ENCODE results near the gene CSK. TPM values are rescaled to one million over a fixed set of nuclear protein-coding genes. Genes with fewer than 3 reads are reported as not detected.

CSK gene
- total and polyA plus RNA-seq, 2 donors from 2014 or later = 18.9 to 58.8 TPM

DNA sequence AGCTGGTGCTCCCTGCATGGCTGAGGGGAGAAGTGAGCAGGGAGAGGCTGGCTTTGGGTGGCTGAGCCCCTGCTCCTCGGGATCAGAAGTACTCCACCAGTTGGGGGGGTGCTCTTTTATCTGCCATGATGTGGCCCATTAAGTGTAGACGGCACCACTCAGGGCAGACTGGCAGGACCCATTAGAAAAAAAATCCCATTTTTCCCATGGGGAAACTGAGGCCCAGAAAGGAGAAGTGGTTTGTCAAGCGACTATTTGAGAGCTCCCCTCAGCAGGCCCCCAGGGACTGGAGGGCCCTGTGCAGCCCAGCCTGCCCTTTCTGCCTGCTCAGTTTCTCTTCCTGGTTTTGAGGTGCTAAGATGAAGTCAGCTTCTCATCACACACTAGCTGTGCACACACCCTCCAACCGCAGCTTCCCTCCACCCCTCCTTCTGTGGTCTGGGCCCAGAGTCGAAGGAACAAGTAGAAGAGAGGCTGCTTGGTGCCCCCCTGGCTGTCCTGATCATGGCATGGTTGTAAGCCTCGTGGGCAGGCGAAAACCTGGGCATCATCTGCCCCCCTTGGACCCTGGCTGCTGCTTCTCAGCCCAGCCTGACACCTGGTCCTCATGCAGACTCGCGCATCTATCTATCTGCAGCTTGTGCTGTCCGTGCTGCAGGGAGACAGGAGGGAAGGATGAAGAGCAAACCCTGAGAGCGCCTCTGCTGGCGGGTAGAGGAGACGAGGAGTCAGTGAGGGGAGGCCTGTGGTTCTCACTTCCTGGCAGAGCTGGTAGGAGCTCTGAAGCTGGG, 5.6 kb downstream of the CSK start:
- peak overlapping the region in 1 of 2 donors; percentile 33 for H3K27ac ChIP-seq (ENCODE audit: low read depth in 2 of 2, low read length in 2 of 2)
- peak overlapping the region in 1 of 3 donors; percentile 40 for H3K9ac ChIP-seq (ENCODE audit: low read length in 3 of 3)
- FAIRE-seq = no peak
- no peaks in the 10 kb centered on the region for H3K9me3 ChIP-seq (ENCODE audit: control insufficient read depth in 2 of 3, insufficient read depth in 1 of 3, low read length in 3 of 3)
- DNase-seq = peak in 4 of 5 donors; percentile 42 to 87 (median 66)
- H3K4me3 ChIP-seq (ENCODE audit: low read length in 3 of 3) = no peak overlapping the region
- no peaks in the 10 kb centered on the region for H3K27me3 ChIP-seq (ENCODE audit: control insufficient read depth, insufficient read depth, low read length)
- H3K4me1 ChIP-seq (ENCODE audit: control insufficient read depth in 2 of 3, insufficient read depth in 2 of 3, low read depth in 1 of 3, low read length in 3 of 3) = peaks cover 0 to 67% (median 62%) of the 10 kb centered on the region in 3 donors
- H3K36me3 ChIP-seq (ENCODE audit: control insufficient read depth in 2 of 3, insufficient read depth in 3 of 3, low read length in 3 of 3) = no peaks in the 10 kb centered on the region
- intact Hi-C loops (cut with DNase I) = no loop called here
- TF ChIP-seq, protein P1, sequence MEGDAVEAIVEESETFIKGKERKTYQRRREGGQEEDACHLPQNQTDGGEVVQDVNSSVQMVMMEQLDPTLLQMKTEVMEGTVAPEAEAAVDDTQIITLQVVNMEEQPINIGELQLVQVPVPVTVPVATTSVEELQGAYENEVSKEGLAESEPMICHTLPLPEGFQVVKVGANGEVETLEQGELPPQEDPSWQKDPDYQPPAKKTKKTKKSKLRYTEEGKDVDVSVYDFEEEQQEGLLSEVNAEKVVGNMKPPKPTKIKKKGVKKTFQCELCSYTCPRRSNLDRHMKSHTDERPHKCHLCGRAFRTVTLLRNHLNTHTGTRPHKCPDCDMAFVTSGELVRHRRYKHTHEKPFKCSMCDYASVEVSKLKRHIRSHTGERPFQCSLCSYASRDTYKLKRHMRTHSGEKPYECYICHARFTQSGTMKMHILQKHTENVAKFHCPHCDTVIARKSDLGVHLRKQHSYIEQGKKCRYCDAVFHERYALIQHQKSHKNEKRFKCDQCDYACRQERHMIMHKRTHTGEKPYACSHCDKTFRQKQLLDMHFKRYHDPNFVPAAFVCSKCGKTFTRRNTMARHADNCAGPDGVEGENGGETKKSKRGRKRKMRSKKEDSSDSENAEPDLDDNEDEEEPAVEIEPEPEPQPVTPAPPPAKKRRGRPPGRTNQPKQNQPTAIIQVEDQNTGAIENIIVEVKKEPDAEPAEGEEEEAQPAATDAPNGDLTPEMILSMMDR (IDR thresholded peaks at IDR 0.05; ENCODE audit: borderline replicate concordance, extremely low read depth, insufficient read depth) = no peak

DNA sequence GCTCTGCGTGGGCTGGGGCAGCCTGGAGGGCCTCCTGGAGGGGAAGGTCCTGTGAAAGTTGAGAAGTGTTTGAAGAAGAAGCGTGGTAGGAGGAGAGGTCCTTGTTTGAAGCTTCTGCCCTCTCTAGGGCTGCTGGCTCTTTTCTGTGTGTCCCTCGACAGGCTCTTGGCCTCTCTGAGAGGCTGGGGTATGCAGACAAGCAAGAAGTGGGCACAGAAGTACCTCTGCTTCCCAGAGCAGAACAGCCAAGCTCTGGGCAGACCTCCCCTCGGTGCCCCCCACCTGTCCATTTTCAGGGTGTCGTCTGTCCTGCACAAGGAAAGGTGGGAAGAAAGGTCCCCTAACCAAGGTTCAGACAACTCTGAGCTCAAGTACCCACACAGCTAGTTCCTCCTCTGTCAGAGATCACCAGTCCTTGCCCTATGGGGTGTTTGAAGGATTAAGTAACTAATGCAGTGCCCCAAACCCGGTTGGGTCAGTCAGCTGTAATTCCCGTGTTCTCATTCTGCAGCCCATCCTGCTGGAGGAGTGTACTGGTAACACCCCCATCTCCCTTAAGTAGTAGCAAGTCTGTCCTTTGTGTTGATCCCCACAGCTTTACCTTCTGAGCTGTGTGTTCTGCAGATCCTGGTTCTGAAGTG, 6.3 kb downstream of the CSK start:
- H3K27me3 ChIP-seq (ENCODE audit: control insufficient read depth, insufficient read depth, low read length) = no peaks in the 10 kb centered on the region
- peaks cover 0 to 67% (median 56%) of the 10 kb centered on the region in 3 donors for H3K4me1 ChIP-seq (ENCODE audit: control insufficient read depth in 2 of 3, insufficient read depth in 2 of 3, low read depth in 1 of 3, low read length in 3 of 3)
- H3K9ac ChIP-seq (ENCODE audit: low read length in 3 of 3) = peak overlapping the region in 1 of 3 donors; percentile 40
- H3K27ac ChIP-seq (ENCODE audit: low read depth in 2 of 2, low read length in 2 of 2) = peak overlapping the region in 1 of 2 donors; percentile 51
- H3K36me3 ChIP-seq (ENCODE audit: control insufficient read depth in 2 of 3, insufficient read depth in 3 of 3, low read length in 3 of 3) = no peaks in the 10 kb centered on the region
- FAIRE-seq = no peak
- intact Hi-C loops (cut with DNase I) = no loop called here
- no peak overlapping the region for H3K4me3 ChIP-seq (ENCODE audit: low read length in 3 of 3)
- H3K9me3 ChIP-seq (ENCODE audit: control insufficient read depth in 2 of 3, insufficient read depth in 1 of 3, low read length in 3 of 3) = no peaks in the 10 kb centered on the region
- TF ChIP-seq, protein P1 (IDR thresholded peaks at IDR 0.05; ENCODE audit: borderline replicate concordance, extremely low read depth, insufficient read depth) = no peak
- no peak for DNase-seq

DNA sequence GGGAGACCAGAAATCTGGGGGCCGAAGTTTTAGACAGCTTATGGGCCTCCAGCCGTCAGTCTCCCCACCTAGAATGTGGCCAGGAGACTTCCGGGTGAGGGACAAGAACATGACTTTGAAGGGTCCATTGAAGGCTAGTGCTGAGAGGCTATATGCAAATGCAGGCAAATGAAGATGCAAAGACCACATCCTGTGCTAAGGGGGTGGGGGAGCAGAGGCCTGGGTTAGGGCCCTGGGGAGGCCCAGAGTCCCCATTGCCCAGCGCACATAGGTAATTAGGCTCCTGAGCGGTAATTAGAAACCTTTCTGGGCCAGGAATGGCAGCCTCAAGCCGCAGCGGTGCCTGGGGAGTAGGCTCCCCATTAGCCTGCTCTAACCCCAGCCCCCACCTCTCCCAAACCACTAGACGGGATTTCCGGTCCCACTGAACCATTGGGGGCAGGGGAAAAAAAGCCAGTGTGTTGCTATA, 6.8 kb downstream of the CSK start:
- Histone ChIP-seq H3K27ac (ENCODE audit: low read depth in 2 of 2, low read length in 2 of 2) (peak overlapping the region in 1 of 2 donors; percentile 51), H3K36me3 (ENCODE audit: control insufficient read depth in 2 of 3, insufficient read depth in 3 of 3, low read length in 3 of 3) (no peaks in the 10 kb centered on the region), H3K9me3 (ENCODE audit: control insufficient read depth in 2 of 3, insufficient read depth in 1 of 3, low read length in 3 of 3) (no peaks in the 10 kb centered on the region), H3K9ac (ENCODE audit: low read length in 3 of 3) (peak overlapping the region in 1 of 3 donors; percentile 40), H3K4me1 (ENCODE audit: control insufficient read depth in 2 of 3, insufficient read depth in 2 of 3, low read depth in 1 of 3, low read length in 3 of 3) (peaks cover 0 to 64% (median 51%) of the 10 kb centered on the region in 3 donors), H3K4me3 (ENCODE audit: low read length in 3 of 3) (no peak overlapping the region), H3K27me3 (ENCODE audit: control insufficient read depth, insufficient read depth, low read length) (no peaks in the 10 kb centered on the region)
- peak in 1 of 5 donors; percentile 62 for DNase-seq
- TF ChIP-seq, protein P1 (IDR thresholded peaks at IDR 0.05; ENCODE audit: borderline replicate concordance, extremely low read depth, insufficient read depth) = no peak
- intact Hi-C loops (cut with DNase I) = no loop called here
- FAIRE-seq = no peak
